Fibroblast of mammary gland (primary cell): ENCODE results near the gene LRP5.
A peak's percentile ranks its signal among the peaks of the same experiment; 100 is the strongest.
"Not testable (repeated sequence)": the region's sequence is repeated elsewhere in the genome, so short reads cannot be mapped to it uniquely, and the experiment has no call there.

ENCODE experiments used
- DNase-seq: peaks from one replicate; pipeline ENCODE4 v3.0.0-alpha.2; 2010; ENCODE audit warnings: low read depth
- H3K4me3 ChIP-seq: 2 replicates; pipeline ENCODE4 v1.5.1; 2011; ENCODE audit warnings: low read depth, mild to moderate bottlenecking, low read length, moderate library complexity; ENCODE audit not compliant: control insufficient read depth
- CTCF ChIP-seq: conservative IDR thresholded peaks from 2 replicates; pipeline ENCODE4 v1.5.1; 2011; ENCODE audit warnings: low read depth, low read length, inconsistent platforms; ENCODE audit not compliant: control insufficient read depth, insufficient read depth

LRP5 gene

GRCh38 chr11:68297494-68297811 is 14.9 kb upstream of the LRP5 start:
- H3K4me3 ChIP-seq: peak overlapping the region; percentile 16
- no peak for DNase-seq
- no peak for TF ChIP-seq CTCF

- H3K4me3 ChIP-seq: peak overlapping the region; percentile 16
- TF ChIP-seq CTCF: peak; percentile 75
- DNase-seq: peak; percentile 56
These were observed 14.4 kb upstream of the LRP5 start for GRCh38 chr11:68297812-68298658.

GRCh38 chr11:68298659-68299516 is 13.5 kb upstream of the LRP5 start:
- no peak overlapping the region for H3K4me3 ChIP-seq
- TF ChIP-seq CTCF: no peak
- no peak for DNase-seq

GRCh38 chr11:68299517-68299879 is 12.9 kb upstream of the LRP5 start:
- not testable (repeated sequence) for H3K4me3 ChIP-seq, DNase-seq

- DNase-seq: no peak
- no peak for TF ChIP-seq CTCF
These were observed 12.1 kb upstream of the LRP5 start for GRCh38 chr11:68300076-68300830.

GRCh38 chr11:68302256-68302655 is 10.1 kb upstream of the LRP5 start:
- no peak for TF ChIP-seq CTCF
- no peak overlapping the region for H3K4me3 ChIP-seq
- DNase-seq: no peak

More at GRCh38 chr11:68300076-68300830, 12.1 kb upstream of the LRP5 start:
- H3K4me3 ChIP-seq: no peak overlapping the region
